SK-N-SH (cell line): ENCODE measurements around the gene RAD52. TPM values are rescaled to one million over a fixed set of nuclear protein-coding genes. Genes with fewer than 3 reads are reported as not detected.

ENCODE experiments used
- CTCF ChIA-PET: fragments of 300-600, 350-600 bp; formaldehyde crosslinking; extraction: SDS; loops from one replicate; lab custom pipeline; 2021; lab: Yijun Ruan, JAX
- POLR2A ChIA-PET: fragments of 350-600 bp; sonication (Branson Sonifier 250); formaldehyde crosslinking; extraction: SDS; loops from one replicate; lab custom pipeline; 2020; ENCODE audit warnings: antibody characterized with exemption, inconsistent platforms; lab: Yijun Ruan, JAX
- DNase-seq: peaks from one replicate; pipeline ENCODE4 v3.0.0; 2012
- H2AFZ ChIP-seq: fragments of 200-600 bp; sonication (generic); 2 replicates; pipeline ENCODE4 v1.8.1; 2016; ENCODE audit warnings: antibody characterized with exemption, mild to moderate bottlenecking, low read depth
- H3F3A ChIP-seq: fragments of 200-600 bp; sonication (generic); replicated peaks from 2 replicates; pipeline ENCODE3; 2016; ENCODE audit warnings: antibody characterized with exemption, mild to moderate bottlenecking; ENCODE audit not compliant: insufficient read depth
- H3K27ac ChIP-seq, 2 experiments: fragments of 200-500 bp in 1 of 2; fragments of 200-600 bp in 1 of 2; sonication (Bioruptor generic) in 1 of 2; sonication (generic), shearing (Covaris generic) in 1 of 2; 2 replicates each; pipeline versions ENCODE4 v1.5.1 to v1.6.1; 2014 to 2016; ENCODE audit warnings: low read depth in 2 of 2, inconsistent platforms in 1 of 2, low read length in 1 of 2, mild to moderate bottlenecking in 1 of 2, mixed read lengths in 1 of 2
- H3K27me3 ChIP-seq: fragments of 200-600 bp; sonication (generic), shearing (Covaris generic); 2 replicates; pipeline ENCODE4 v1.6.1; 2016; ENCODE audit warnings: mixed run types; ENCODE audit not compliant: insufficient read depth
- H3K36me3 ChIP-seq, 2 experiments: fragments of 200-500 bp in 1 of 2; fragments of 200-600 bp in 1 of 2; sonication (Bioruptor generic) in 1 of 2; sonication (generic) in 1 of 2; replicated peaks in 1 of 2; 2 replicates each; pipeline versions ENCODE3 to v1.5.1; 2014 to 2016; ENCODE audit warnings: low read length in 1 of 2, mild to moderate bottlenecking in 1 of 2; ENCODE audit not compliant: insufficient read depth in 2 of 2, control insufficient read depth in 1 of 2
- H3K4me1 ChIP-seq, 2 experiments: fragments of 200-500 bp in 1 of 2; fragments of 200-600 bp in 1 of 2; sonication (Bioruptor generic) in 1 of 2; sonication (generic), shearing (Covaris generic) in 1 of 2; 2 replicates each; pipeline versions ENCODE4 v1.5.1 to v1.6.1; 2014 to 2016; ENCODE audit warnings: low read depth in 1 of 2, low read length in 1 of 2, mixed run types in 1 of 2; ENCODE audit not compliant: insufficient read depth in 2 of 2, control insufficient read depth in 1 of 2
- H3K4me2 ChIP-seq: fragments of 200-600 bp; sonication (generic), shearing (Covaris generic); 2 replicates; pipeline ENCODE4 v1.6.1; 2017; ENCODE audit warnings: mixed run types
- H3K4me3 ChIP-seq, 2 experiments: fragments of 200-500 bp in 1 of 2; fragments of 200-600 bp in 1 of 2; sonication (Bioruptor generic) in 1 of 2; sonication (generic), shearing (Covaris generic) in 1 of 2; 2 replicates each; pipeline versions ENCODE4 v1.5.1 to v1.8.1; 2014 to 2016; ENCODE audit warnings: low read depth in 2 of 2, inconsistent platforms in 1 of 2, low read length in 1 of 2, mild to moderate bottlenecking in 1 of 2, mixed read lengths in 1 of 2, moderate library complexity in 1 of 2
- H3K79me2 ChIP-seq: fragments of 200-600 bp; sonication (generic); 2 replicates; pipeline ENCODE4 v1.8.1; 2017; ENCODE audit warnings: mild to moderate bottlenecking; ENCODE audit not compliant: insufficient read depth
- H3K9ac ChIP-seq: fragments of 200-600 bp; sonication (generic); 2 replicates; pipeline ENCODE4 v1.6.1; 2017; ENCODE audit warnings: mixed run types
- H3K9me2 ChIP-seq: fragments of 200-600 bp; sonication (generic); 2 replicates; pipeline ENCODE4 v1.6.1; 2017; ENCODE audit warnings: mixed run types
- H3K9me3 ChIP-seq: fragments of 200-600 bp; sonication (generic); 2 replicates; pipeline ENCODE4 v1.6.1; 2017; ENCODE audit warnings: mixed run types, mild to moderate bottlenecking, moderate library complexity
- H4K20me1 ChIP-seq: fragments of 200-600 bp; sonication (generic); 2 replicates; pipeline ENCODE4 v1.6.1; 2017; ENCODE audit warnings: mild to moderate bottlenecking, mixed run types; ENCODE audit not compliant: insufficient read depth
- CTCF ChIP-seq: fragments of 200-600 bp; sonication (generic); IDR thresholded peaks from 2 replicates; pipeline ENCODE4 v1.6.1; 2017; ENCODE audit warnings: antibody characterized with exemption, mild to moderate bottlenecking, moderate library complexity
- ELF1 ChIP-seq: IDR thresholded peaks from 2 replicates; pipeline ENCODE4 v1.4.0; 2012
- FOSL2 ChIP-seq: IDR thresholded peaks from 2 replicates; pipeline ENCODE4 v1.4.0; 2012; ENCODE audit warnings: low read depth, mild to moderate bottlenecking, moderate library complexity, borderline replicate concordance
- FOXM1 ChIP-seq: IDR thresholded peaks from 2 replicates; pipeline ENCODE4 v1.4.0; 2012; ENCODE audit warnings: low read depth, mild to moderate bottlenecking
- GATA2 ChIP-seq: sonication (generic); formaldehyde crosslinking; IDR thresholded peaks from 2 replicates; pipeline ENCODE4 v1.5.0; 2020; ENCODE audit warnings: mild to moderate bottlenecking, missing genetic modification reagents
- JUND ChIP-seq: IDR thresholded peaks from 2 replicates; pipeline ENCODE4 v1.4.0; 2012
- NFIC ChIP-seq: IDR thresholded peaks from 2 replicates; pipeline ENCODE4 v1.4.0; 2012; ENCODE audit warnings: borderline replicate concordance
- NRF1 ChIP-seq: IDR thresholded peaks from 2 replicates; pipeline ENCODE4 v1.6.1; 2012; ENCODE audit warnings: low read depth, mild to moderate bottlenecking, low read length
- RCOR1 ChIP-seq: fragments of 150-350 bp; IDR thresholded peaks from 2 replicates; pipeline ENCODE4 v1.6.1; 2017; ENCODE audit warnings: antibody characterized with exemption, low read length
- REST ChIP-seq: IDR thresholded peaks from 2 replicates; pipeline ENCODE4 v1.6.1; 2012; ENCODE audit warnings: mild to moderate bottlenecking, low read depth, low read length, moderate library complexity
- RFX5 ChIP-seq: IDR thresholded peaks from 2 replicates; pipeline ENCODE4 v1.6.1; 2012; ENCODE audit warnings: mild to moderate bottlenecking, improper control_type of control experiment, low read length
- SIN3A ChIP-seq: IDR thresholded peaks from 2 replicates; pipeline ENCODE4 v1.6.1; 2012; ENCODE audit warnings: low read depth, mild to moderate bottlenecking, low read length, moderate library complexity, borderline replicate concordance
- TEAD4 ChIP-seq: IDR thresholded peaks from 2 replicates; pipeline ENCODE4 v1.4.0; 2012; ENCODE audit warnings: mild to moderate bottlenecking, borderline replicate concordance; ENCODE audit not compliant: insufficient read depth
- USF2 ChIP-seq: fragments of 150-350 bp; IDR thresholded peaks from 2 replicates; pipeline ENCODE4 v1.6.1; 2017; ENCODE audit warnings: antibody characterized with exemption, low read length, low read depth, borderline replicate concordance
- WGBS: methylation state at CpG from one replicate; pipeline ENCODE4 v1.1.6; 2017; ENCODE audit warnings: low lambda C conversion rate; 5-methylcytosine and 5-hydroxymethylcytosine counted together
- polyA plus RNA-seq, 3 experiments: library from polyadenylated mRNA; depleted of rRNA; stranded (reverse); fragments of >200 nt; gene quantifications; 2 replicates each; pipeline ENCODE4 v1.2.3, GENCODE V29; 2012
- TF ChIP-seq, protein P1 (sequence below): IDR thresholded peaks from 2 replicates; pipeline ENCODE4; 2012
- TF ChIP-seq, protein P2 (sequence below): IDR thresholded peaks from 2 replicates; pipeline ENCODE4 v1.4.0; 2012; ENCODE audit warnings: low read depth, borderline replicate concordance
- TF ChIP-seq, protein P3 (sequence below): IDR thresholded peaks from 2 replicates; pipeline ENCODE4 v1.4.0; 2012; ENCODE audit warnings: low read depth, borderline replicate concordance

RAD52 gene
- polyA plus RNA-seq, 1 of the 3 experiments (the other 2 are of a cell fraction), result 11.2 TPM

- TF ChIP-seq, protein P1, sequence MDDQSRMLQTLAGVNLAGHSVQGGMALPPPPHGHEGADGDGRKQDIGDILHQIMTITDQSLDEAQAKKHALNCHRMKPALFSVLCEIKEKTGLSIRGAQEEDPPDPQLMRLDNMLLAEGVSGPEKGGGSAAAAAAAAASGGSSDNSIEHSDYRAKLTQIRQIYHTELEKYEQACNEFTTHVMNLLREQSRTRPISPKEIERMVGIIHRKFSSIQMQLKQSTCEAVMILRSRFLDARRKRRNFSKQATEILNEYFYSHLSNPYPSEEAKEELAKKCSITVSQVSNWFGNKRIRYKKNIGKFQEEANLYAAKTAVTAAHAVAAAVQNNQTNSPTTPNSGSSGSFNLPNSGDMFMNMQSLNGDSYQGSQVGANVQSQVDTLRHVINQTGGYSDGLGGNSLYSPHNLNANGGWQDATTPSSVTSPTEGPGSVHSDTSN, result no peak
These were observed 48.8 kb upstream of the RAD52 start (continued) for GRCh38 chr12:998020-998874.

DNA sequence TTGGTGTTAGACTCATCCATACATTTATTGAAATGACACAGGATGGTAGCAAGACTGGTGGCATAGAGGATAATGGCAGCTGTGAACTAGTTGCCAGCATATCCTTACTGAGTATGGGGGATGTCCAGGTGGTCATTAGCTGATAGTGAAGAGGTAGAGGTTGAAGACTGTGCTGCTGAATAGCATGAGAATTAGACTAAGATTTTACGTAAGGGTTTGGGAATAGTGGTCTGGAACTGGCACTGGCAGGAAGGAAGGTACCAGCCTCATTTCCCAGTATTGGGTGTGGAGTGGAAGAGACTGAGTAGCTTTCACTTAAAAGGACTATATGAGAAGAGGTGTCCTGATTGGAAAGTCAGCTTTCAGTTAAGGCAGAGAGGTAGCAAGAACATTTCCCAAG lies 48.0 kb upstream of the RAD52 start:
- Histone ChIP-seq H3K4me2 (no peak overlapping the region), H4K20me1 (peaks cover 34% of the 10 kb centered on the region)
- POLR2A ChIA-PET, result no interaction called here

More for the DNA sequence above, 48.0 kb upstream of the RAD52 start:
- H3K36me3 ChIP-seq, result peaks cover 0 to 11% of the 10 kb centered on the region in 2 experiments
- no peak overlapping the region for H2AFZ ChIP-seq
- TF ChIP-seq JUND (no peak), SIN3A (no peak), FOSL2 (no peak), RFX5 (no peak), RCOR1 (no peak), CTCF (no peak), GATA2 (CRISPR knock-in tag) (no peak), FOXM1 (no peak), NRF1 (no peak), USF2 (no peak), ELF1 (no peak), TEAD4 (no peak), REST (no peak), NFIC (no peak)
- TF ChIP-seq, protein P2, sequence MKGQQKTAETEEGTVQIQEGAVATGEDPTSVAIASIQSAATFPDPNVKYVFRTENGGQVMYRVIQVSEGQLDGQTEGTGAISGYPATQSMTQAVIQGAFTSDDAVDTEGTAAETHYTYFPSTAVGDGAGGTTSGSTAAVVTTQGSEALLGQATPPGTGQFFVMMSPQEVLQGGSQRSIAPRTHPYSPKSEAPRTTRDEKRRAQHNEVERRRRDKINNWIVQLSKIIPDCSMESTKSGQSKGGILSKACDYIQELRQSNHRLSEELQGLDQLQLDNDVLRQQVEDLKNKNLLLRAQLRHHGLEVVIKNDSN, result no peak
- TF ChIP-seq, protein P3, sequence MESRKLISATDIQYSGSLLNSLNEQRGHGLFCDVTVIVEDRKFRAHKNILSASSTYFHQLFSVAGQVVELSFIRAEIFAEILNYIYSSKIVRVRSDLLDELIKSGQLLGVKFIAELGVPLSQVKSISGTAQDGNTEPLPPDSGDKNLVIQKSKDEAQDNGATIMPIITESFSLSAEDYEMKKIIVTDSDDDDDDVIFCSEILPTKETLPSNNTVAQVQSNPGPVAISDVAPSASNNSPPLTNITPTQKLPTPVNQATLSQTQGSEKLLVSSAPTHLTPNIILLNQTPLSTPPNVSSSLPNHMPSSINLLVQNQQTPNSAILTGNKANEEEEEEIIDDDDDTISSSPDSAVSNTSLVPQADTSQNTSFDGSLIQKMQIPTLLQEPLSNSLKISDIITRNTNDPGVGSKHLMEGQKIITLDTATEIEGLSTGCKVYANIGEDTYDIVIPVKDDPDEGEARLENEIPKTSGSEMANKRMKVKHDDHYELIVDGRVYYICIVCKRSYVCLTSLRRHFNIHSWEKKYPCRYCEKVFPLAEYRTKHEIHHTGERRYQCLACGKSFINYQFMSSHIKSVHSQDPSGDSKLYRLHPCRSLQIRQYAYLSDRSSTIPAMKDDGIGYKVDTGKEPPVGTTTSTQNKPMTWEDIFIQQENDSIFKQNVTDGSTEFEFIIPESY, result no peak
- peaks cover 1 to 3% of the 10 kb centered on the region in 2 experiments; a peak in 3 of 4 replicates for H3K4me1 ChIP-seq
- WGBS, result 100% methylated on average over 1 of the region's 1 CpG
- H3F3A ChIP-seq, result peaks cover 20% of the 10 kb centered on the region
- H3K9ac ChIP-seq, result no peak overlapping the region
- CTCF ChIA-PET, result interaction anchor here (1.5 kb wide), 1 partner anchor 96 kb away, joined by 6 read pairs; no protein-coding TSS in a partner anchor
- no peak overlapping the region for H3K27ac ChIP-seq
- no peak overlapping the region for H3K4me3 ChIP-seq
- no peaks in the 10 kb centered on the region for H3K9me2 ChIP-seq
- no peak for DNase-seq
- H3K9me3 ChIP-seq, result no peaks in the 10 kb centered on the region
- H3K79me2 ChIP-seq, result peaks cover 98% of the 10 kb centered on the region
- H3K27me3 ChIP-seq, result no peaks in the 10 kb centered on the region
